ENCODE measurements around the gene CCDC91.

DNA sequence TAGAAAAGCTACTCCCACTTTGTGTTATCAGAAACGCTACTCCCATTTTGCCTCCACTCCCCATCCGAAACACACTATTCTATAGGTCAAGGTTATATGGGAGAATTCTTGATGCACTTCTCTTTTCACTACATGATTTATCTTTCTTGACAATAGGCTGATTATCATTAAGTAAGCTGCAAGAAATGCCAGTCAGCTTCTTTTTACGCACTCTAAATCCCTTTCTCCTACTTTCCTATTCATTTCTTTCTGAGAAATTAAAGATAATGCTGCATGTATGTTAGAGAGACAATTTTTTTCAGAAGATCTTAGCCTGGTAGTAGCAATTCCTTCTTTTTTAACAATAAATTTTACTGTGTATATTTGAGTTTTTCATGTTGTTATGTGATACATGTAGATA, 41.0 kb upstream of the CCDC91 start:
- no peak for TF ChIP-seq POLR2AphosphoS5 (IDR thresholded peaks at IDR 0.05; ENCODE audit: low read depth, low read length)
- TF ChIP-seq POLR2A (IDR thresholded peaks at IDR 0.05; ENCODE audit: low read depth, low read length): no peak
- no peak for TF ChIP-seq TAF1 (IDR thresholded peaks at IDR 0.05; ENCODE audit: low read depth, low read length)
- no peak for TF ChIP-seq PAX5 (IDR thresholded peaks at IDR 0.05; ENCODE audit: insufficient read depth, low read length, severe bottlenecking)
